Fibroblast of skin of abdomen (primary cell): ENCODE results near the gene ZNF304.
"Not testable (repeated sequence)": the region's sequence is repeated elsewhere in the genome, so short reads cannot be mapped to it uniquely, and the experiment has no call there.

ENCODE experiments used
- DNase-seq: peaks from one replicate; pipeline ENCODE4 v3.0.0-alpha.2; 2013

ZNF304 gene

GRCh38 chr19:57362997-57363687 lies 12.1 kb downstream of the ZNF304 start, which contains the start of the genes TRAPPC2B and ZNF547:
TRAPPC2B (plus strand) TSS chr19:57363551; CDS start chr19:57364834, 1,283 bp downstream.
ZNF547 (plus strand) TSS chr19:57363551; CDS start chr19:57368556, 5,005 bp downstream.
- DNase-seq = peak; percentile 100

DNA sequence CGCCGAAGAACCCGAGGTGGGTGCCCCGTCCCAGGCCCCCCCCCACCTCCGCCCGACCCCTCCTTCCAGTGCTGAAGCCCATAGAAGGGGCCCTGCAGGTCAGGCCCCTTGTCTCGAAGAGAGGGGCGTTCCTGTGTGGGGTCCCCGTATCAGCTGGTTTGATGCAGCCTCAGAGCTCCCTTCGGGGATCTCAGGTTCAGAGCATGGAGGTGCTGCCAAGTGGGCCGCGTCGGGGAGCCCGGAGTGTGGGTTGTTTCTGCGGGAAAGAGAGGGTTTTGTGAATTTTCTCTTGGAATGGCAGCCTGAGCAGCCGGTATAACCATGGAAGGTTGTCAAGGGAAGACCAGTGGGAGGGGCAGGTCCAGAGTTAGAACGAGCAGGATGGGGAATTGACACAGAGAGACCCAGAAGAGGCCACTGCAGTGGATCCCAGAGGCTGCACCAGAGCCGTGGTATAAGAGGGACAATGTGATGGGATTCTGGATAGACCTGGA lies 12.7 kb downstream of the ZNF304 start:
- no peak for DNase-seq

DNA sequence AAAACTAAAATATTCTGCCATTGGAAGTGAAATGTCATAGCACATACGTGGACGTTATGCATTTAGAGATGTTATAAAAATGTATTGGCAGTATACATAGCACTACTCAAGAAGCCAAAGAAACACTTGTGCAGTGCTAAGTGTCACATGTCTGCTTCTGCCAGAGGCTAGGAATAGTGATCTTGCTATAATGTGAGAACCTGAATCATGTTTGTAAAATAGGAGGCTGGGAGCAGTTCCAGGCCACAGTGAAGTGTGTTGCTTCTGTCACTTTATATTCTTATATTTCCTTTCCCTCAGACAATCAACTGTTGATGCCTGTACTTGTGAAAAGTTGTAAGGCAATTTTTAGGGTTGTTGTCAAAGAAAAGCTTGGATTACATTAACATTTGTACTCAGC lies 15.7 kb downstream of the ZNF304 start:
- DNase-seq = no peak

DNA sequence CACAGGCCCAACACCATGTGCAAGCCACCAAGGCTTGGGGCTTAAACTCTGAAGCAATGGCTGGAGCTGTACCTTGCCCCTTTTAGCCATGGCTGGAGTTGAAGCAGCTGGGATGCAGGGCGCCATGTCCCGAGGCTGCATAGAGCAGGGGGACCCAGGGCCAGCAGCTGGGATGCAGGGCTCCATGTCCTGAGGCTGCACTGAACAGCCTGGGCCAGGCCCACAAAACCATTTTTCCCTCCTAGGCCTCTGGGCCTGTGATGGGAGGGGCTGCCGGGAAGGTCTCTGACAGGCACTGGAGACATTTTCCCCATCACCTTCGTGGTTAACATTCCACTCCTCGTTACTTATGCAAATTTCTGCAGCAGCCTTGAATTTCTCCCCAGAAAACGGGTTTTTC lies 23.1 kb downstream of the ZNF304 start:
- no peak for DNase-seq

DNA sequence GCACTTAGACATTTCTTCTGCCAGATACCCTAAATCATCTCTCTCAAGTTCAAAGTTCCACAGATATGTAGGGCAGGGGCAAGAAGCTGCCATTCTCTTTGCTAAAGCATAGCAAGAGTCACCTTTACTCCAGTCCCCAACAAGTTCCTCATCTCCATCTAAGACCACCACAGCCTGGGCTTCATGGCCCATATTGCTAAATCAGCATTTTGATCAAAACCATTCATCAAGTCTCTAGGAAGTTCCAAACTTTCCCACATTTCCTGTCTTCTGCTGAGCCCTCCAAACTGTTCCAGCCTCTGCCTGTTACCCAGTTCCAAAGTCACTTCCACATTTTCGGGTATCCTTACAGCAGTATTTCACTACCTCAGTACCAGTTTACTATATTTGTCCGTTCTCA lies 23.6 kb downstream of the ZNF304 start:
- not testable (repeated sequence) for DNase-seq

GRCh38 chr19:57376151-57376550 lies 25.1 kb downstream of the ZNF304 start:
- DNase-seq = no peak

- DNase-seq = no peak
These were observed 26.6 kb downstream of the ZNF304 start for GRCh38 chr19:57377498-57378146.

GRCh38 chr19:57380923-57381322 lies 29.9 kb downstream of the ZNF304 start:
- DNase-seq = no peak

DNA sequence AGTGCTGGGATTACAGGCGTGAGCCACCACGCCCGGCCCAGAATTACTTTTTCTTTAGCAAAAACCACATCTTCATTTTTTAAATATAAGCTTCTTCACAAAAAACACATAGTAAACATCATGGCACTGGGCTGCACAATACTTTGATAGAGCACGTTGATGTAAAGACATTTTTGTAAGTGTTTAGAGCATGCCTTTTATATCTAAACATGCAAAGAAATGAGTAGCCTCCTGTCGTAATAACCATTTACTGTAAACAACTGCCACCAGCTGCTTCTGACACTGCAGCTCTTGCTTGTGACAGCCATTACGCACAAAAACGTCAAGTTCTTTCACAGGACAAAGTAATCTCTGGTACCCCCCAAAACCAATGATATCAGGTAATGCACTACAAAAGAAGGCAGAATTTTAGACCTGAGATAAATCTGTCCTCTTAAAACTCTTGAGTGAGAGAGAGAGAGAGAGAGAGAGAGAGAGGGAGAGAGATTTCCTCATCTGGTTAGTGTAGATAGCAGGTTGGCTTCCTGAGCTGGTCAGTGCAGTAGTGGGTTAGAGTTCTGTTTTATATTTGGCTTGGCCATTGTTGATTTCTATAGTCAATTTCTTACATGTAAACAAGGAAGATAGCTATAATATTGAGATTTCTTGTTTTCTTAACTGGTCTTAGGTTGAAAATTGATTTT lies 31.9 kb downstream of the ZNF304 start:
- DNase-seq = no peak

GRCh38 chr19:57389194-57389729 lies 38.2 kb downstream of the ZNF304 start:
- DNase-seq = no peak

GRCh38 chr19:57389730-57390598 lies 38.9 kb downstream of the ZNF304 start, which contains the start of gene ZNF548:
ZNF548 (plus strand) TSS chr19:57389854; CDS start chr19:57390100, 246 bp downstream.
- DNase-seq = peak; percentile 99

DNA sequence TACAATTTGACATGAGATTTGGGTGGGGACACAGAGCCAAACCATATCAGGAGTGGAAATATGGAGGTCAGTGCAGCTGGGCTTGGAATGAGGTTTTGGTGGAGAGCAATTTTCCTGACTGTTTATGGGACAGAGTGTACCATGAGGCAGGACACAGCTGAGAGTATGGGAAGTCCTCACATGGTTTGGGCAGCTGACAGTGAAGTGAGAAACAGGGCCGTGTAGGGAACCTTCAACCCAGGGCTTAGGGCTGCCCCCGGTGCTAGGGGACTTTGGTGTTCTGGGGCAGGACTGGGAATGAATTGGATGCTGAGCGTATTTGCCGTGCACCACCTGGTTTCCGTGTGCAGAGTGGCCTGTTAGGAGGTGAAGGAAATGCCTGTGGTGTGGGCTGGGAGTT lies 44.6 kb downstream of the ZNF304 start:
- DNase-seq = no peak

- DNase-seq = no peak
These were observed 47.8 kb downstream of the ZNF304 start for GRCh38 chr19:57398868-57399267.

GRCh38 chr19:57403737-57404563 lies 52.9 kb downstream of the ZNF304 start:
- DNase-seq = no peak

DNA sequence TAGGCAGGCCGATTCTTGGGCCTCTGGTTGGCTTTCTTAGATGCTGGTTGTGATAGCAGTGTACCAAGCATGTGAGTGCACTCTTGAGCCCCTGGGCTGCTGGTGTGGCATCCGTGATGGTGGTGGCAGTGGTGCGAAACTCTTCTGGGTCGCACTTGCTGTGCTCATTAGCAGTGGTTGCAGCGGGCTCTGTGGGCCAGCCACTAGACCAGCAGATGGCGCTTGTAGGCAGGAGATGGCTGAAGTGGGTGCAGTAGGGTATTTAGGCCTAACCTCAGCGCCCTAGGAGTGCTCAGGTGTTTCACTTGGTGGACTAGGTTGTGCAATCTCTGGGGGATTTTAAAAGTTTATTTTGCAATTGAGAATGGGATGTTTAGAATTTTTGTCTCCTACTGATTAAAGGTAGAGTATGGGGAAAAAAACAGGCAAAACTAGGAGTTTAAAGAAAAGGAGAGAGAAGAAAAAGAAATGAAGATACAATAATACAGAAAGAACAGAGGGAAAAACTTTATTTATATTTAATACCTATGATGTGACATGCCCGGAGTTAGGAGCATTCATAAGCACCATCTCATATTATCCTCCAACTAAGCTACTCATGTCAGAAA lies 55.5 kb downstream of the ZNF304 start:
- peak; percentile 28 for DNase-seq
